ENCODE results near the gene HS3ST5.

DNA sequence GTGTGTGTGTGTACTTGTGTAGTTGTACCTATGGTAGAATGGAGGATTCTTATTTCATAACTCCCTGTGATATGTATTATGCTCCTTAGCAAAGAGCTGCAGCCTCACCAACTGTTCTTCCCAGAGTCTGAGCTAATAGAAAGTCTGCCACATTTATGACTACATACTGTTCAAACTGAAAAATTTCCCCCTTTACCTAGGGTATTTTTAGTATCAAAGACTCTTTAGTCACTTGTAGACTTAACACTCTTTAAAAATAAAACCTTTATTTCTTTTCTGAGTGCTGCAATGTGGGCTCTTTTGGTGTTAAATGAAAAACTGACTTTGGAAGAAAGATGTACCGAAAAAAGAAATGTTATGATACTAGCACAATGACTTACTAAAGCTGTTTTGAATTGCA is 39.6 kb upstream of the HS3ST5 start:
- TF ChIP-seq POLR2A (IDR thresholded peaks at IDR 0.05; ENCODE audit: low read depth, low read length) (no peak), TAF1 (IDR thresholded peaks at IDR 0.05; ENCODE audit: low read depth, low read length) (no peak), POLR2AphosphoS5 (IDR thresholded peaks at IDR 0.05; ENCODE audit: low read depth, low read length) (no peak), SPI1 (IDR thresholded peaks at IDR 0.05; ENCODE audit: low read depth, low read length) (no peak), PAX5 (IDR thresholded peaks at IDR 0.05; ENCODE audit: insufficient read depth, low read length, severe bottlenecking) (no peak)
